Cardiac muscle cell (in vitro differentiated cells and primary cell): ENCODE measurements around the gene TESK2. TPM values are rescaled to one million over a fixed set of nuclear protein-coding genes. Genes with fewer than 3 reads are reported as not detected.
"Not testable (repeated sequence)": the region's sequence is repeated elsewhere in the genome, so short reads cannot be mapped to it uniquely, and the experiment has no call there.

ENCODE experiments used
- DNase-seq, 2 donors: peaks; one replicate each; pipeline versions ENCODE4 v3.0.0 to v3.0.0-alpha.2; 2010 to 2017; ENCODE audit warnings: low read depth in 1 of 2, low spot score in 1 of 2
- H3K27ac ChIP-seq: fragments of 200-600 bp; sonication (generic); 2 replicates; pipeline ENCODE4 v1.5.1; 2016
- H3K27me3 ChIP-seq: fragments of 200-600 bp; sonication (generic); 2 replicates; pipeline ENCODE4 v1.6.0; 2016; ENCODE audit warnings: control low read depth
- H3K36me3 ChIP-seq: fragments of 200-600 bp; sonication (generic); 2 replicates; pipeline ENCODE4 v1.5.1; 2016; ENCODE audit warnings: control low read depth
- H3K4me1 ChIP-seq: fragments of 200-600 bp; sonication (generic); 2 replicates; pipeline ENCODE4 v1.8.1; 2017; ENCODE audit warnings: low read depth, mild to moderate bottlenecking, mixed run types
- H3K4me3 ChIP-seq: fragments of 200-600 bp; sonication (generic); 2 replicates; pipeline ENCODE4 v1.5.1; 2016; ENCODE audit warnings: mild to moderate bottlenecking
- H3K9me3 ChIP-seq: fragments of 200-600 bp; sonication (generic); 2 replicates; pipeline ENCODE4 v1.5.1; 2017; ENCODE audit warnings: low read depth, mild to moderate bottlenecking, control low read depth
- CTCF ChIP-seq: IDR thresholded peaks from 2 replicates; pipeline ENCODE4 v1.5.1; 2012; ENCODE audit warnings: low read depth, mild to moderate bottlenecking, low read length
- polyA plus RNA-seq: library from polyadenylated mRNA; unstranded; fragments of >200 nt; fragmentation: Nextera tagmentation; extraction: Ambion mirVana; gene quantifications from 2 replicates; pipeline ENCODE4 v1.2.1, GENCODE V29; 2016
- total RNA-seq: library from RNA; depleted of rRNA; stranded (reverse); fragments of >200 nt; gene quantifications from 2 replicates; pipeline ENCODE4 v1.2.3, GENCODE V29; 2016

TESK2 gene
- total and polyA plus RNA-seq, 2 experiments from 2014 or later, result 8.4 to 13.9 TPM

- Histone ChIP-seq H3K36me3 (no peaks in the 10 kb centered on the region), H3K4me3 (no peak overlapping the region), H3K9me3 (no peaks in the 10 kb centered on the region), H3K27ac (no peak overlapping the region), H3K4me1 (no peaks in the 10 kb centered on the region), H3K27me3 (no peaks in the 10 kb centered on the region)
- DNase-seq, result no peak
- no peak for TF ChIP-seq CTCF
Measured at GRCh38 chr1:45394342-45394741, 96.6 kb downstream of the TESK2 start.

- no peaks in the 10 kb centered on the region for H3K36me3 ChIP-seq
- no peaks in the 10 kb centered on the region for H3K9me3 ChIP-seq
- no peak for DNase-seq
- H3K27me3 ChIP-seq, result no peaks in the 10 kb centered on the region
- H3K27ac ChIP-seq, result no peak overlapping the region
- no peak for TF ChIP-seq CTCF
- H3K4me1 ChIP-seq, result no peaks in the 10 kb centered on the region
- no peak overlapping the region for H3K4me3 ChIP-seq
Measured at GRCh38 chr1:45393718-45394302, 97.2 kb downstream of the TESK2 start.

DNA sequence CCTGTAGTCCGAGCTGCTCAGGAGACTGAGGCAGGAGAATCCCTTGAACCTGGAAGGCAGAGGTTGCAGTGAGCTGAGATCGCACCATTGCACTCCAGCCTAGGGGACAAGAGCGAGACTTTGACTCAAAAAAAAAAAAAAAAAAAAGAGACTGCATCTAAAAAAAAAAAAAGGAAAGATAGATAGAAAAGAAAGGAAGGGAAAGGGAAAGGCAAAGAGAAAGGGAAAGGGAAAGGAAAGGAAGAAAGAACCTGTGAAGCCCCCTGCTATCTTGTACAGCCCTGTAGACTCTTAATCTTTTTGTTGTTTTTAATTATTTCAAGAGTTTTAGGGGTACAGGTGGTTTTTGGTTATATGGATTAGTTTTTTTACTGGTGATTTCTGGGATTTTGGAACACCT lies 104.7 kb downstream of the TESK2 start:
- no peak for DNase-seq

GRCh38 chr1:45385302-45385701 lies 105.7 kb downstream of the TESK2 start:
- Histone ChIP-seq H3K4me3 (no peak overlapping the region), H3K27ac (no peak overlapping the region), H3K27me3 (no peaks in the 10 kb centered on the region), H3K36me3 (no peaks in the 10 kb centered on the region), H3K4me1 (no peaks in the 10 kb centered on the region), H3K9me3 (no peaks in the 10 kb centered on the region)
- DNase-seq, result no peak
- no peak for TF ChIP-seq CTCF

More for the DNA sequence above, 104.7 kb downstream of the TESK2 start:
- Histone ChIP-seq H3K27me3 (no peaks in the 10 kb centered on the region), H3K36me3 (no peaks in the 10 kb centered on the region), H3K4me1 (no peaks in the 10 kb centered on the region), H3K27ac (no peak overlapping the region), H3K4me3 (no peak overlapping the region), H3K9me3 (no peaks in the 10 kb centered on the region)
- no peak for TF ChIP-seq CTCF

GRCh38 chr1:45384213-45384612 lies 106.8 kb downstream of the TESK2 start:
- not testable (repeated sequence) for H3K9me3 ChIP-seq, H3K4me1 ChIP-seq, DNase-seq

GRCh38 chr1:45383191-45383590 lies 107.8 kb downstream of the TESK2 start:
- Histone ChIP-seq H3K4me3 (no peak overlapping the region), H3K4me1 (no peaks in the 10 kb centered on the region), H3K36me3 (no peaks in the 10 kb centered on the region), H3K27ac (no peak overlapping the region), H3K27me3 (no peaks in the 10 kb centered on the region), H3K9me3 (no peaks in the 10 kb centered on the region)
- DNase-seq, result no peak
- no peak for TF ChIP-seq CTCF

More at GRCh38 chr1:45384213-45384612, 106.8 kb downstream of the TESK2 start:
- H3K36me3 ChIP-seq, H3K27ac ChIP-seq, H3K27me3 ChIP-seq, H3K4me3 ChIP-seq: not testable (repeated sequence)
